Measurements from ENCODE around the gene PTPN2.

PTPN2 gene

GRCh38 chr18:12750076-12750714 is 133.8 kb downstream of the PTPN2 start:
- DNase-seq (ENCODE audit: low read depth in 2 of 3, low spot score in 2 of 3): no peak

- no peak for DNase-seq (ENCODE audit: low read depth in 2 of 3, low spot score in 2 of 3)
These were observed 134.9 kb downstream of the PTPN2 start for GRCh38 chr18:12749121-12749520.

GRCh38 chr18:12748671-12749070 is 135.4 kb downstream of the PTPN2 start:
- no peak for DNase-seq (ENCODE audit: low read depth in 2 of 3, low spot score in 2 of 3)

GRCh38 chr18:12747530-12748315 is 136.3 kb downstream of the PTPN2 start:
- DNase-seq (ENCODE audit: low read depth in 2 of 3, low spot score in 2 of 3): no peak

- DNase-seq (ENCODE audit: low read depth in 2 of 3, low spot score in 2 of 3): no peak
These were observed 138.8 kb downstream of the PTPN2 start for GRCh38 chr18:12745095-12745795.

- DNase-seq (ENCODE audit: low read depth in 2 of 3, low spot score in 2 of 3): no peak
These were observed 139.9 kb downstream of the PTPN2 start for GRCh38 chr18:12744103-12744502.

- DNase-seq (ENCODE audit: low read depth in 2 of 3, low spot score in 2 of 3): no peak
These were observed 141.6 kb downstream of the PTPN2 start for GRCh38 chr18:12742453-12742852.
